PFSK-1 (cell line): Measurements from ENCODE around the gene CD96.

Experiments used
- FOXP2 ChIP-seq: optimal IDR thresholded peaks from 2 replicates; pipeline ENCODE3; 2011; ENCODE audit warnings: borderline replicate concordance, control low read depth, inconsistent platforms; ENCODE audit not compliant: insufficient read depth; ENCODE audit errors: extremely low read length, extremely low read depth
- POLR2AphosphoS5 ChIP-seq: IDR thresholded peaks from 2 replicates; pipeline ENCODE4 v1.6.1; 2012; ENCODE audit warnings: low read depth, mild to moderate bottlenecking, control low read depth, low read length, moderate library complexity
- REST ChIP-seq, 2 experiments: IDR thresholded peaks; 2 replicates each; pipeline versions ENCODE4 v1.6.1 to v1.8.0; 2011 to 2012; ENCODE audit warnings: low read depth in 2 of 2, low read length in 2 of 2, control low read depth in 1 of 2, inconsistent platforms in 1 of 2, mild to moderate bottlenecking in 1 of 2, moderate library complexity in 1 of 2; ENCODE audit not compliant: insufficient read depth in 1 of 2
- SIN3A ChIP-seq: IDR thresholded peaks from 2 replicates; pipeline ENCODE4 v1.6.1; 2012; ENCODE audit warnings: mild to moderate bottlenecking, low read length, moderate library complexity, borderline replicate concordance; ENCODE audit not compliant: insufficient read depth
- TAF1 ChIP-seq: IDR thresholded peaks from 2 replicates; pipeline ENCODE4 v1.6.1; 2012; ENCODE audit warnings: low read length, control low read depth, borderline replicate concordance; ENCODE audit not compliant: insufficient read depth

CD96 gene

GRCh38 chr3:111635403-111635802 is 93.4 kb downstream of the CD96 start:
- TF ChIP-seq REST (IDR thresholded peaks at IDR 0.05; ENCODE audit: insufficient read depth in 1 of 2, low read depth in 2 of 2, low read length in 2 of 2) (no peak), FOXP2 (no peak), TAF1 (no peak), SIN3A (no peak), POLR2AphosphoS5 (no peak)

GRCh38 chr3:111636366-111636885 is 94.4 kb downstream of the CD96 start:
- no peak for TF ChIP-seq POLR2AphosphoS5
- TF ChIP-seq SIN3A = no peak
- no peak for TF ChIP-seq FOXP2
- TF ChIP-seq REST (IDR thresholded peaks at IDR 0.05; ENCODE audit: insufficient read depth in 1 of 2, low read depth in 2 of 2, low read length in 2 of 2) = no peak
- TF ChIP-seq TAF1 = no peak

GRCh38 chr3:111639316-111639715 is 97.3 kb downstream of the CD96 start:
- no peak for TF ChIP-seq SIN3A
- no peak for TF ChIP-seq TAF1
- no peak for TF ChIP-seq POLR2AphosphoS5
- no peak for TF ChIP-seq REST (IDR thresholded peaks at IDR 0.05; ENCODE audit: insufficient read depth in 1 of 2, low read depth in 2 of 2, low read length in 2 of 2)
- no peak for TF ChIP-seq FOXP2

- no peak for TF ChIP-seq FOXP2
- no peak for TF ChIP-seq REST (IDR thresholded peaks at IDR 0.05; ENCODE audit: insufficient read depth in 1 of 2, low read depth in 2 of 2, low read length in 2 of 2)
Observed at GRCh38 chr3:111648991-111649579, 107.1 kb downstream of the CD96 start.
